PFSK-1 (cell line): Measurements from ENCODE around the gene TTLL10.

Experiments used
- FOXP2 ChIP-seq: optimal IDR thresholded peaks from 2 replicates; pipeline ENCODE3; 2011; ENCODE audit warnings: borderline replicate concordance, control low read depth, inconsistent platforms; ENCODE audit not compliant: insufficient read depth; ENCODE audit errors: extremely low read length, extremely low read depth
- POLR2AphosphoS5 ChIP-seq: IDR thresholded peaks from 2 replicates; pipeline ENCODE4 v1.6.1; 2012; ENCODE audit warnings: low read depth, mild to moderate bottlenecking, control low read depth, low read length, moderate library complexity
- REST ChIP-seq, 2 experiments: IDR thresholded peaks; 2 replicates each; pipeline versions ENCODE4 v1.6.1 to v1.8.0; 2011 to 2012; ENCODE audit warnings: low read depth in 2 of 2, low read length in 2 of 2, control low read depth in 1 of 2, inconsistent platforms in 1 of 2, mild to moderate bottlenecking in 1 of 2, moderate library complexity in 1 of 2; ENCODE audit not compliant: insufficient read depth in 1 of 2
- SIN3A ChIP-seq: IDR thresholded peaks from 2 replicates; pipeline ENCODE4 v1.6.1; 2012; ENCODE audit warnings: mild to moderate bottlenecking, low read length, moderate library complexity, borderline replicate concordance; ENCODE audit not compliant: insufficient read depth

GRCh38 chr1:1198423-1199140 lies 24.9 kb downstream of the TTLL10 start:
- TF ChIP-seq POLR2AphosphoS5: no peak
- no peak for TF ChIP-seq REST (IDR thresholded peaks at IDR 0.05; ENCODE audit: insufficient read depth in 1 of 2, low read depth in 2 of 2, low read length in 2 of 2)
- no peak for TF ChIP-seq FOXP2
- TF ChIP-seq SIN3A: no peak
